ENCODE measurements around the gene CACNA1B.
"Not testable (repeated sequence)": the region's sequence is repeated elsewhere in the genome, so short reads cannot be mapped to it uniquely, and the experiment has no call there.

DNA sequence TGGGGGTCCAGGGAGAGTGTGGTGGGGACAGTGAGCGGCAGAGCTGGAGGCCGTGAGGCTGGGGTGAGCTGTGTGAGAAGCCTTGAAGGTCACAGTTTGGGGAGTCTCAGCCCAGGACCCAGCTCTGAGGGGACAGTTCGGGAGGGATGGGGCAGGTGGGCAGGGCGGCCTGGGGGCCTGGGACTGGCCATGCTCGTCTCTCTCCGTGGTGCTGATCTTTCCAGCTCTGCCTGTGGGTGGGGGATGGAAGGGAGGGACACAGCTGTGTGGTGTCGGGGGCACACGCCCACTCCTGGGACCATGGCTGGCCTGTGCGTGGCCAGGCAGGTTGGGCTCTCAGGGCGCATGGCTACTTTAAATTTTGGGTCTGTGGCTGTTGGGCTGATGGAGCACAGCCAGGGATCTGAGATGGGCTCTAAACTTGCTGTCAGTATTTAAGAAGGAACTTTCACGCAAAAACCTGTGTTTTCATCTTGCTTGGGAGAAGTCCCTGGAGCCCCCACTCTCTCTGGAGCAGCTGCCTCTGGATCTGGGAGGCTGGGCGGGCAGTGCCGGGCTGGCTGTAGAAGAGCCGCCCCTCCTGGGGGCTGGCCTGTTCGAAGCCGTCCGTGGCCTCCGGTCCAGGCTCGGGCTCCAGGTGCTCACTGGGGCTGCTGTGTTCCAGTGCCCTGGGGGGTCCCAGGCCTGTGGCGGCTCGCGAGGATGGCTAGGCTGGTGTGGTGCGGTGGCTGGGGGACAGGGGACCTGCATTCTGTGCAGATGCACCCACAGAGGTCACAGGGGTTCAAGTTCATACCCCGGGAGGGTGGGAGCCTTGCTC is 13.4 kb downstream of the CACNA1B start:
- TF ChIP-seq, protein P1, sequence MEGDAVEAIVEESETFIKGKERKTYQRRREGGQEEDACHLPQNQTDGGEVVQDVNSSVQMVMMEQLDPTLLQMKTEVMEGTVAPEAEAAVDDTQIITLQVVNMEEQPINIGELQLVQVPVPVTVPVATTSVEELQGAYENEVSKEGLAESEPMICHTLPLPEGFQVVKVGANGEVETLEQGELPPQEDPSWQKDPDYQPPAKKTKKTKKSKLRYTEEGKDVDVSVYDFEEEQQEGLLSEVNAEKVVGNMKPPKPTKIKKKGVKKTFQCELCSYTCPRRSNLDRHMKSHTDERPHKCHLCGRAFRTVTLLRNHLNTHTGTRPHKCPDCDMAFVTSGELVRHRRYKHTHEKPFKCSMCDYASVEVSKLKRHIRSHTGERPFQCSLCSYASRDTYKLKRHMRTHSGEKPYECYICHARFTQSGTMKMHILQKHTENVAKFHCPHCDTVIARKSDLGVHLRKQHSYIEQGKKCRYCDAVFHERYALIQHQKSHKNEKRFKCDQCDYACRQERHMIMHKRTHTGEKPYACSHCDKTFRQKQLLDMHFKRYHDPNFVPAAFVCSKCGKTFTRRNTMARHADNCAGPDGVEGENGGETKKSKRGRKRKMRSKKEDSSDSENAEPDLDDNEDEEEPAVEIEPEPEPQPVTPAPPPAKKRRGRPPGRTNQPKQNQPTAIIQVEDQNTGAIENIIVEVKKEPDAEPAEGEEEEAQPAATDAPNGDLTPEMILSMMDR (conservative IDR thresholded peaks at IDR 0.05 in 1 of 2, IDR thresholded peaks at IDR 0.05 in 1 of 2; ENCODE audit: low read depth in 1 of 2, low read length in 2 of 2): not testable (repeated sequence)
- not testable (repeated sequence) for TF ChIP-seq EZH2 (IDR thresholded peaks at IDR 0.05; ENCODE audit: low read length, missing control alignments)

All from fibroblast of lung (primary cell).